Fibroblast of the aortic adventitia (primary cell): ENCODE data around the gene PRDM15. TPM values are rescaled to one million over a fixed set of nuclear protein-coding genes. Genes with fewer than 3 reads are reported as not detected.

Experiments used
- DNase-seq: peaks from one replicate; pipeline ENCODE4 v3.0.0-alpha.2; 2010; ENCODE audit warnings: low read depth
- H3K4me3 ChIP-seq: 2 replicates; pipeline ENCODE4 v1.5.1; 2011; ENCODE audit warnings: low read depth, mild to moderate bottlenecking, control low read depth, low read length, moderate library complexity
- CTCF ChIP-seq: IDR thresholded peaks from 2 replicates; pipeline ENCODE4 v1.5.1; 2011; ENCODE audit warnings: mild to moderate bottlenecking, low read length, control low read depth, inconsistent platforms; ENCODE audit not compliant: insufficient read depth
- total RNA-seq: library from RNA; depleted of rRNA; stranded (reverse); fragments of >200 nt; gene quantifications from 2 replicates; pipeline ENCODE4 v1.2.3, GENCODE V29; 2012; ENCODE audit warnings: low replicate concordance

Gene PRDM15
- total RNA-seq, 1 donor = 4.7 TPM

GRCh38 chr21:41833497-41834115 is 45.5 kb downstream of the PRDM15 start:
- no peak for TF ChIP-seq CTCF
- H3K4me3 ChIP-seq = no peak overlapping the region
- no peak for DNase-seq

- no peak for TF ChIP-seq CTCF
- DNase-seq = no peak
- no peak overlapping the region for H3K4me3 ChIP-seq
These were observed 46.3 kb downstream of the PRDM15 start for GRCh38 chr21:41832596-41833496.

- no peak overlapping the region for H3K4me3 ChIP-seq
- no peak for DNase-seq
- TF ChIP-seq CTCF = no peak
These were observed 47.1 kb downstream of the PRDM15 start for GRCh38 chr21:41831866-41832595.

GRCh38 chr21:41831453-41831831 is 47.7 kb downstream of the PRDM15 start:
- H3K4me3 ChIP-seq = no peak overlapping the region
- TF ChIP-seq CTCF = no peak
- DNase-seq = no peak

- no peak for DNase-seq
- no peak overlapping the region for H3K4me3 ChIP-seq
- no peak for TF ChIP-seq CTCF
These were observed 48.2 kb downstream of the PRDM15 start for GRCh38 chr21:41830764-41831452.

- no peak for DNase-seq
- no peak for TF ChIP-seq CTCF
These were observed 48.9 kb downstream of the PRDM15 start for GRCh38 chr21:41830145-41830707.

More at GRCh38 chr21:41830145-41830707, 48.9 kb downstream of the PRDM15 start:
- H3K4me3 ChIP-seq = no peak overlapping the region
